BLaER1 (cell line): Measurements from ENCODE around the gene RADX.

Experiments used
- H3K27ac ChIP-seq: shearing (Covaris generic); formaldehyde crosslinking; 2 replicates; pipeline ENCODE4 v1.8.1; 2022
- H3K27me3 ChIP-seq: shearing (Covaris generic); formaldehyde crosslinking; 2 replicates; pipeline ENCODE4 v1.8.1; 2022
- H3K36me3 ChIP-seq: shearing (Covaris generic); formaldehyde crosslinking; 2 replicates; pipeline ENCODE4 v1.8.1; 2022
- H3K4me1 ChIP-seq: shearing (Covaris generic); formaldehyde crosslinking; 2 replicates; pipeline ENCODE4 v1.8.1; 2022
- H3K4me2 ChIP-seq: shearing (Covaris generic); formaldehyde crosslinking; 2 replicates; pipeline ENCODE4 v1.8.1; 2022
- H3K4me3 ChIP-seq: shearing (Covaris generic); formaldehyde crosslinking; 2 replicates; pipeline ENCODE4 v1.8.1; 2022
- H3K9ac ChIP-seq: shearing (Covaris generic); formaldehyde crosslinking; 2 replicates; pipeline ENCODE4 v1.8.1; 2022
- H3K9me3 ChIP-seq: shearing (Covaris generic); formaldehyde crosslinking; 2 replicates; pipeline ENCODE4 v1.8.1; 2022
- H4K20me1 ChIP-seq: shearing (Covaris generic); formaldehyde crosslinking; 2 replicates; pipeline ENCODE4 v1.8.1; 2022
- Cebpa-rat ChIP-seq: shearing (Covaris generic); IDR thresholded peaks from 2 replicates; pipeline ENCODE4 v1.8.1; 2022

Gene RADX

DNA sequence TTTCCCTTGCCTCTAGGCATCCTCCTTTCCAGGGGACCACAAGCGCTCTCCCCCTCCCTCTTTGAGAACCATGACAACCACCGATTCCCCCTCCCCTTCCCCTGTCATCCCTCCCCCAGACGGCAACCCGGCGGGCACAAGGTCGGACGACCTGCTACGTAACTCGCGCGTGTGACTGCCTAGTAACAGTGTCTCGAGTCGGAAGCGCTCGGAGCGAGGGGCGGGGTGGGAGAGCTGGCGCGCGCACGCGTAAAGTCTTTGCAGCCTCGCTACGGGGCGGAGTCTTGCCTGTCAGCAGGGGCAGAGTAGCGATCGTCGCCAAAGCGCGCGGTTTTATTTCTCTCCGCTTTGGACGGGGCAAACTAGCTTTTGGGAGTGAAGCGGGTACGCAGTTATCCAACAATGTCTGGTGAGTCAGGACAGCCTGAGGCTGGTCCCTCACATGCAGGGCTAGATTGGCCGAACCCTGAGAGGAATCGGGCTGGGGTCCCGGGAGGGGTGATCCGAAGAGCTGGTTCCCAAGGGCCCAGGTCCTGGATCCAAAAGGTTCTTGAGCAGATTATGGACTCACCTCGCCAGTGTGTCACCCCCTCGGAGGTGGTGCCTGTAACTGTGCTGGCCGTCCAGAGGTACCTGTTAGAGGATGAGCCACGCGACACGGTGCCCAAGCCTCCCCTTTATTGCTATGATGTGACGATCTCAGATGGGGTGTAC lies at the start of gene RADX:
Gene RADX (plus strand): TSS at position 300 of the 714 bp plus-strand sequence. CDS start 103 bp downstream, at position 403.
- Histone ChIP-seq H3K9me3 (no peaks in the 10 kb centered on the region), H3K9ac (peak within 1 kb of the TSS; percentile 70), H3K27ac (0 out of 2 replicates have a peak within 1 kb of the TSS, but pooled peaks have one; percentile 43), H3K4me1 (no peaks in the 10 kb centered on the region), H4K20me1 (0 out of 2 replicates have a peak, but pooled peaks cover 6% of the 10 kb centered on the region), H3K27me3 (peaks cover 76% of the 10 kb centered on the region), H3K36me3 (no peaks in the 10 kb centered on the region), H3K4me2 (peak within 1 kb of the TSS; percentile 54), H3K4me3 (peak within 1 kb of the TSS; percentile 74)
- TF ChIP-seq Cebpa-rat = no peak

- no peaks in the 10 kb centered on the region for H3K9me3 ChIP-seq
- H3K27me3 ChIP-seq = peaks cover 100% of the 10 kb centered on the region
- no peak overlapping the region for H3K4me3 ChIP-seq
- H3K9ac ChIP-seq = no peak overlapping the region
- H3K4me2 ChIP-seq = no peak overlapping the region
- no peaks in the 10 kb centered on the region for H3K36me3 ChIP-seq
- no peaks in the 10 kb centered on the region for H3K4me1 ChIP-seq
- TF ChIP-seq Cebpa-rat = no peak
- H3K27ac ChIP-seq = no peak overlapping the region
- no peaks in the 10 kb centered on the region for H4K20me1 ChIP-seq
Measured at GRCh38 chrX:106564986-106565385, 46.8 kb upstream of the RADX start.

DNA sequence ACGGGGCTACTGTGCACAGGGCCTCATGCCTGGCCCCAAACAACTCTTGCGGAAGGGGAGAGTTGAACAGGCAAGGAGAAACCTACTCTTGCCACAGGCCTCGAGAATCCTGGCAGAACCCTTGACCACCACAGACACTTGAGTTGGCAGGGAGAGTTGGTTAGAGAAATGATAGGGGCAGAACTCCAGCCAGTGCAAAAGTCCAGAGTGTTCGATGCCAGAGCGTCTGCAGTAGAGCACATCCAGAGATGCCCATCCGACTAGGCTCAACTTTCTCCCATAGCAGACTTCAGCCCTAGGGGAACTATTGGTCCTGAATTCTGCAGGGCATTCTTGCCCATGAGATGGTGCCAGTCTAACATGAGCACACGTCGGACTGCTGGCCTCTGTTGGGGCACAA lies 45.4 kb upstream of the RADX start:
- no peaks in the 10 kb centered on the region for H3K9me3 ChIP-seq
- no peak overlapping the region for H3K27ac ChIP-seq
- TF ChIP-seq Cebpa-rat = no peak
- peaks cover 2% of the 10 kb centered on the region; the same call in 1 of the 2 replicates for H4K20me1 ChIP-seq
- H3K9ac ChIP-seq = no peak overlapping the region
- H3K36me3 ChIP-seq = no peaks in the 10 kb centered on the region
- H3K4me3 ChIP-seq = no peak overlapping the region
- H3K27me3 ChIP-seq = peaks cover 98% of the 10 kb centered on the region
- H3K4me1 ChIP-seq = no peaks in the 10 kb centered on the region
- no peak overlapping the region for H3K4me2 ChIP-seq

DNA sequence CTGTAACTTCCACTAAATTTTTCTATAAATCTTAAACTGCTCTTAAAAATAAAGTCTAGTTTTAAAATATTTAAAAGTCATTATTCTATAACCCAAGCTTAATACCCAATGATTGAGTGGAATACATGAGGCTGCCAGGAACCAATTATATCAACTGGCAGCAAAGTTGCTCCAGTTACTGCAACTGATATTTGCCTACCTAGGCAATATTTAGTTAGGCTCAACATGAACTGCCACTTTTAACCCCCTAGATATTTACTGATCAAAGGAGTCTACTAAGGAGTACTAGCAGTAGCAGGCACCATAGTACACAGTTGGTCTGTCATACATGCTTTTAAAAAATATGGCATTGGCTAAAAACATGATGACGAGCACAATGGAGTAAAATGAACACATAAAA lies 29.9 kb upstream of the RADX start:
- H3K4me2 ChIP-seq = no peak overlapping the region
- H3K27ac ChIP-seq = no peak overlapping the region
- no peak overlapping the region for H3K9ac ChIP-seq
- no peaks in the 10 kb centered on the region for H3K36me3 ChIP-seq
- H4K20me1 ChIP-seq = no peaks in the 10 kb centered on the region
- H3K4me3 ChIP-seq = no peak overlapping the region
- TF ChIP-seq Cebpa-rat = no peak
- H3K4me1 ChIP-seq = no peaks in the 10 kb centered on the region
- H3K27me3 ChIP-seq = peaks cover 16% of the 10 kb centered on the region
- H3K9me3 ChIP-seq = peaks cover 19% of the 10 kb centered on the region

DNA sequence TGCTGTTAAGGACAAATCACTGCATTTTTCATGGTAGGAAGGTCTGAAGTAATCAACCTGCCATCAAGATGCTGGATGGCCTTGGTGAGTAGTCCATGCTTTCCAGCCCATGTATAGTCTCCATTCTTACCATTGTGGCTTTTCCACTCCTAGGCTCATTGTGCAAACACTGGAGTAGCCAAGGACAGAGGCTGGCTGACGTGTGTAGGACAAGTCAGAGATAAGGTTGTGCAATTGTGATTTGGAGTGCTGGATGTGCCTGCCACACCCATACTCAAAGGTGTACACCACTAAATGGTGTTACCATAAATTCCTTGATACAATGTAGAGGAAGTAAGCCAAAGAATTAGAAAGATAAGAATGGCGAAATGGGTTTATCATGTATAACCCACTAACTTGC lies 26.3 kb upstream of the RADX start:
- TF ChIP-seq Cebpa-rat = no peak
- Histone ChIP-seq H3K4me1 (no peaks in the 10 kb centered on the region), H3K9me3 (no peaks in the 10 kb centered on the region), H3K36me3 (no peaks in the 10 kb centered on the region), H3K27ac (no peak overlapping the region), H3K9ac (no peak overlapping the region), H3K27me3 (peaks cover 45% of the 10 kb centered on the region), H3K4me3 (no peak overlapping the region), H3K4me2 (no peak overlapping the region), H4K20me1 (no peaks in the 10 kb centered on the region)

DNA sequence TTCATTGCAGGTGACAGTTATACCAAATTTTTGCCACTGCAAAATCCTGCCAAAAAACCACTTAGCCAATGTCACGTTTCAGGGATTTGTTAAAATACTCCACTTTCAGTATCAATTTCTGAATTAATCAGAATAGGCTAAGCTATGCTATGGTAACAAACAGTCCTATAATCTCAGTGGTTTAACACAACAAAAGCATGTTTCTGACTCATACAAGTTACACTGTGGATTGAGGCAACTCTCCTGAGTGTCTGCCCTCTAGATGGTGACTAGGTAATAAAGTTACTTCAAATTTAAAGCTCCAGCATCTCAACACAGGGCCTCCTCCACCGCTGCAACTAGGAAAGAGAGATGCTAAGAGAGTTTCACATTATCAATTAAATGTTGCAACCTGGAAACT lies 23.0 kb upstream of the RADX start:
- H3K4me2 ChIP-seq = no peak overlapping the region
- no peaks in the 10 kb centered on the region for H3K4me1 ChIP-seq
- no peak for TF ChIP-seq Cebpa-rat
- H3K9me3 ChIP-seq = no peaks in the 10 kb centered on the region
- H4K20me1 ChIP-seq = no peaks in the 10 kb centered on the region; the same call in 1 of the 2 replicates
- no peaks in the 10 kb centered on the region for H3K36me3 ChIP-seq
- peaks cover 72% of the 10 kb centered on the region for H3K27me3 ChIP-seq
- no peak overlapping the region for H3K27ac ChIP-seq
- no peak overlapping the region for H3K4me3 ChIP-seq
- H3K9ac ChIP-seq = no peak overlapping the region

- H3K27me3 ChIP-seq = peaks cover 61% of the 10 kb centered on the region
- no peak overlapping the region for H3K4me2 ChIP-seq
- TF ChIP-seq Cebpa-rat = no peak
- H3K4me1 ChIP-seq = no peaks in the 10 kb centered on the region
- H3K9me3 ChIP-seq = peaks cover 14% of the 10 kb centered on the region; the same call in 1 of the 2 replicates
- no peaks in the 10 kb centered on the region for H4K20me1 ChIP-seq
- H3K9ac ChIP-seq = no peak overlapping the region
- no peak overlapping the region for H3K4me3 ChIP-seq
- H3K27ac ChIP-seq = no peak overlapping the region
- H3K36me3 ChIP-seq = no peaks in the 10 kb centered on the region
Measured at GRCh38 chrX:106599411-106599810, 12.4 kb upstream of the RADX start.

- TF ChIP-seq Cebpa-rat = no peak
- Histone ChIP-seq H3K27ac (no peak overlapping the region), H3K36me3 (no peaks in the 10 kb centered on the region), H4K20me1 (no peaks in the 10 kb centered on the region), H3K4me1 (no peaks in the 10 kb centered on the region), H3K27me3 (peaks cover 48% of the 10 kb centered on the region), H3K9me3 (0 out of 2 replicates have a peak, but pooled peaks cover 11% of the 10 kb centered on the region), H3K4me3 (no peak overlapping the region), H3K4me2 (no peak overlapping the region), H3K9ac (no peak overlapping the region)
Measured at GRCh38 chrX:106606571-106606970, 5.2 kb upstream of the RADX start.

GRCh38 chrX:106608016-106608415 lies 3.8 kb upstream of the RADX start:
- no peak overlapping the region for H3K9ac ChIP-seq
- no peaks in the 10 kb centered on the region for H3K4me1 ChIP-seq
- no peaks in the 10 kb centered on the region for H4K20me1 ChIP-seq
- H3K27ac ChIP-seq = no peak overlapping the region
- 0 out of 2 replicates have a peak, but pooled peaks cover 7% of the 10 kb centered on the region for H3K9me3 ChIP-seq
- H3K27me3 ChIP-seq = peaks cover 56% of the 10 kb centered on the region
- no peak overlapping the region for H3K4me2 ChIP-seq
- no peak for TF ChIP-seq Cebpa-rat
- H3K4me3 ChIP-seq = no peak overlapping the region
- no peaks in the 10 kb centered on the region for H3K36me3 ChIP-seq

- Histone ChIP-seq H3K36me3 (no peaks in the 10 kb centered on the region), H3K27me3 (peaks cover 75% of the 10 kb centered on the region), H3K4me2 (peak overlapping the region; percentile 46), H3K9ac (no peak overlapping the region), H3K9me3 (no peaks in the 10 kb centered on the region), H3K27ac (no peak overlapping the region), H3K4me3 (peak overlapping the region; percentile 74), H3K4me1 (no peaks in the 10 kb centered on the region), H4K20me1 (0 out of 2 replicates have a peak, but pooled peaks cover 6% of the 10 kb centered on the region)
- no peak for TF ChIP-seq Cebpa-rat
Measured at GRCh38 chrX:106611317-106611678, 480 bp upstream of the RADX start.
